Stimulated activated CD8-positive, alpha-beta memory T cell treated with anti-CD3 and anti-CD28 coated beads, Interleukin-15, amount 100 ng/mL, for 24 hours (primary cell): ENCODE data around the gene CLBA1.
"Not testable (repeated sequence)": the region's sequence is repeated elsewhere in the genome, so short reads cannot be mapped to it uniquely, and the experiment has no call there.

Source experiments
- DNase-seq: peaks from one replicate; pipeline ENCODE4 v3.0.0-alpha.2; 2020; ENCODE audit warnings: low read depth

CLBA1 gene

DNA sequence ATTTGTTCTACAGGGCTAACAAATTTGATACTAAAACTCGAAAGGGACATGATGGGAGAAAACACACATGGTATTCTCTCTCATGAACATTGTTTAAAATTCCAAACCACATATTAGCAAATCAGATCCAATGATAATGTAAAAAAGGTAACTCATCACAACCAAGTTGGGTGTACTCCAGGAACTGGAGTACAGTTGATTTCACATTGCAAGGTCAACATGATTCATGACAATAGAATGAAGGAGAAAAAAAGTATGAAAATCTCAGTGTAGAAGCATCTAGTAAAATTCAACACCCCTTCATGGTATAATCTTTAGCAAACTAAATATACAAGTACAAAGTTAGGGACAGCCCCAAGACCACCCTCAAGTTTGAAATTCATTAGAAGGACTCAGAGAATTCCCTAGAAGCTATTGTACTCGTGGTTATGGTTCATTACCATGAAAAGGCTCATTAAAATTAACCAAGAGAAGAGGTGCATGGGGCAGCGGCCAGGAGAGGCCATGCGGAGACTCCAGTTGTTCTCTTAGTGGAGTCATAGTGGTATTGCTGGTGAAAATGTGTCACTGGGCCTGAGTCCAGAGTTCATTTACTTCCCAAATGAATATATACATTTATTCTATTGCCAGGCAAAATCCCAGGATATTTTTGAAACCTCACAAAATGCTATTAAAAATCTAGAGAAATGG is 38.3 kb downstream of the CLBA1 start:
- no peak for DNase-seq

DNA sequence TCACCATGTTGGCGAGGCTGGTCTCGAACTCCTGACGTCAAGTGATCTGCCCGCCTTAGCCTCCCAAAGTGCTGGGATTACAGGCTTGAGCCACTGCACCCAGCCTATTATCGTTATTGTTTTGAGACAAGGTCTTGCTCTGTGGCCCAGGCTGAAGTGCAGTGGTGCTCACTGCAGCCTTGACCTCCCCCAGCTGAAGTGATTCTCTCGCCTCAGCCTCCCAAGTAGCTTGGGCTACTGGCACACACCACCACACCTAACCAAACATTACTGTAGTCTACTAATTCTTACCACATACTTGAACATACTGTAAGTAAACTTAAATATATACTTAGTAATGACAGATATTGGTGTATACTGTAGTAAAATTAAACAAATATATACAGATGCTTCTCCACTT is 39.8 kb downstream of the CLBA1 start:
- no peak for DNase-seq

DNA sequence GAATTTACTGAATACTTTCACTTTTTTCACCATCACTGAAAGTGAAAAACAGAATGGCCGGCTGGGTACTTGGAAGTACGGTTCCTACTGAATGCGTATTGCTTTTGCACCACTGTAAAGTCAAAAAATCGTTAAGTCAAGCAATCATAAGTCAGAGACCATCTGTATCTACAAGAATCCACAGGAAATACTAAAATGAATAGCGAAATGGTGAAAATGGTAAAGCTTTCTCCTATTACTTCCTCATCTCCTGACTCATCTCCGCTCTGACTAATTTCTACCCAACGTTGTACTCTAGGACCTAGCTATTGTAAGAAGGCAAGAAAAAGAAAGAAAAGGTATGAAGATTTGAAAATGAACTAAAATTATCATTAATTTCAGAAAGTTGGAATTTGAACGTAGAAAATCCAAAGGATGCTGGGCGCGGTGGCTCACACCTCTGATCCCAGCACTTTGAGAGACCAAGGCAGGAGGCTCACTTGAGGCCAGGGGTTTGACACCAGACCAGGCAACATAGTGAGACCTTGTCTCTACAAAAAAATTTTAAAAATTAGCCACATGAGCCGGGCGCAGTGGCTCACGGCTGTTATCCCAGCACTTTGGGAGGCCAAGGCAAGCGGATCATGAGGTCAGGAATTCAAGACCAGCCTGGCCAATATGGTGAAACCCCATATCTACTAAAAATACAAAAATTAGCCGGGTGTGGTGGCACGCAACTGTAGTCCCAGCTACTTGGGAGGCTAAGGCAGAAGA is 40.6 kb downstream of the CLBA1 start:
- no peak for DNase-seq

DNA sequence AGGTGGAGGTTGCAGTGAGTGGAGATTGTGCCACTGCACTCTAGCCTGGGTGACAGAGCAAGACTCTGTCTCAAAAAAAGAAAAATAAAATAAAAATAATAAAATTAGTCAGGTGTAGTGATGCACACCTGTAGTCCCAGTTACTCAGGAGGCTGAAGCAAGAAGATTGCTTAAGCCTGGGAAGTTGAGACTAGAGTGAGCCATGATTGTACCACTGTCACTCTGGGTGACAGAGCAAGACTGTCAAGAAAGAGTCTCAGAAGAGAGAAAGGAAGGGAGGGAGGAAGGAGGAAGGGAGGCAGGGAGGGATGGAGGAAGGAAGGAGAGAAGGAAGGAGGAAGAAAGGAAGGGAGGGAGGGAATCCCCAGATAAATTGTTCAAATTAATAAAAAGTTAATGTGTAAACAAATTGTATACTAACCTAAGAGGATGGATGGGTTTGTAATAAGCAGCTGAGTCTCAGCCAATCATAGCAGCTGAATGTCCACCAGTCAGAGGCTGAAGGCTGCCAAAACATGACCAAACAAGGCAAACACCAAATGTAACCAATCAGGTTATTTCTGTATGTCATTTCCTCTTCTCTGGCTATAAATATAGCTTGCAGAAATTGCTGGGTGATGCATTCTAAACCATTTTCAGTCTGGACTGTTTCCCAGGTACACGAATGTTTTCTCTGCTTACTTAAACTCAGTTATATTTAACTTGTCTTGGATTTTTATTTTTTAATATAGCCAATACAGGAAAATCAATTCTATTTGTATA is 41.4 kb downstream of the CLBA1 start:
- DNase-seq, result no peak

DNA sequence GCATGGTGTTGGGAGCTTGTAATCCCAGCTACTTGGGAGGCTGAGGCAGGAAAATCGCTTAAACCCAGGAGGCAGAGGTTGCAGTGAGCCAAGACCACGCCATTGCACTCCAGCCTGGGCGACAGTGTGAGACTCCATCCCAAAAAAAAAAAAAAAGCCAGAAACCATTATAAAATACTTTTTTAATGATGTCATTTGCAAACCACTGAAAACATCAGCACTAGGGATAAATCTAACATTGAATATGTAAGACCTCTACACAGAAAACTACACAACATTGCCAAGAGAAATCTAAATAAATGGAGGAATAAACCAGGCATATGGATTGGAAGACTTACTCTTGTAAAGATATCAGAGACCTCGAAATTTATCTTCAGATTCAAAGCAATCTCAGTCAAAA is 42.1 kb downstream of the CLBA1 start:
- DNase-seq, result not testable (repeated sequence)

DNA sequence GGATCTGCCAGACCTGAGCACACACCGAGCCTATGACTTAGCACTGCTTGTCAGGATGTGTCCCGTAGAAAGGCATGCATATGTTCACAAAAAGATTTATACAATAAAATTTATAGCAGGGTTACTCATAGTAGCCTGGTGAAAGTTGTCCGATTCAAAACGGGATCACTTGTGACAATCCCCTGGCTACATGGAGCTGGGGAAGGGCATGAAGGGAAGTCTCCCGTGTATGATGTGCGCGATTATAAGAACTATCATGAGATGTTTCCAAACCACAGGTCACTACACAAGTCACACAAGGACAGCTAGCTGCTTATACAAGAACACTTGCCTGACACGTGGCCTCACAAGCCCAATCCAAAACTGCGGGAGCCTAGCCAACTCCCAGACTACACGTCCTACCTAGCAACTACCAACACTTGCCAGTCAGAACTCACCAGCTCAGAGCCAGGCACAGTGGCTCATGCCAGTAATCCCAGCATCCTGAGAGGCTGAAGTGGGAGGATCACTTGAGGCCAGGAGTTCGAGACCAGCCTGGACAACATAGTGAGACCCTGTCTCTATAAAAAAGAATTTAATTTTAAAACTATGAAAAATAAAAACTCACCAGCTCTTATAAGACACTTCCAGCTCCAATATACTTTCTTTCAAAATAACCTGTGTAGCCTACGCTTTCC is 42.8 kb downstream of the CLBA1 start:
- no peak for DNase-seq

DNA sequence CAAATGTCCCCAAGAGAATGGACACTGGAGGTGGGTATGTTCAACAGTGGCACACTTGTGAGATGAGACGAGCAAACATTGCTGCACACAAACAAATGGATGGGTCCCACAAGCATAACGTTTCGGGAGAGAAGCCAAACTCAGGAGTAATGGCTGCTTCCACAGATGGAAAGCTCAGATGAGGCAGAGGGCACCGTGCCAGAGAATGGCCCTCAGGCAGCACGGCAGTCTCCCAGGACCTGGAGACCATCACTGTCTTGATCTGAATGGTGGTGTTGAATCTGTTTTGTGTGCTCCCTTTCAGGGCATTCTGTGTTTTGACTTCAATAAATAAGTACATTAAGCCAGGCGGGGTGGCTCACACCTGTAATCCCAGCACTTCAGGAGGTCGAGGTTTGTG is 43.8 kb downstream of the CLBA1 start:
- no peak for DNase-seq

DNA sequence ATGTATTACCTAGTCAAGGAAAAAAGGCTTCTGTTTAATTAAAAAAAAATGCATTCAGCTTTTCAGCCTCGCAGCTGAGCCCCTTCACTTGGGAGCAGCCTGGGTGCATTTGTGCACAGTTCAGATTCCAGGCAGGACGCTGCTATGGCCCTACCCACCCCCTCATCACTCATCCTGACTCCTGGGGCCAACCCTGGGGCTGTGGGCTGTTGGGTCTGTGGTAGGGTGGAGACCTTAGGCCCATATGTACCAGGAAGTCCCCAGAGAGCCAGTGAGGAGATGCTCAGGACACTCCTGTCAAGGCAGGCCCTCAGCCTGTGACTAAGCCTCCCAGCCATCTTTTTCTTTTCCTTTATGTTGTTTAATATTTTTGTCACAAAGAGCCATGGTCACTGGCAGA is 44.6 kb downstream of the CLBA1 start:
- no peak for DNase-seq

DNA sequence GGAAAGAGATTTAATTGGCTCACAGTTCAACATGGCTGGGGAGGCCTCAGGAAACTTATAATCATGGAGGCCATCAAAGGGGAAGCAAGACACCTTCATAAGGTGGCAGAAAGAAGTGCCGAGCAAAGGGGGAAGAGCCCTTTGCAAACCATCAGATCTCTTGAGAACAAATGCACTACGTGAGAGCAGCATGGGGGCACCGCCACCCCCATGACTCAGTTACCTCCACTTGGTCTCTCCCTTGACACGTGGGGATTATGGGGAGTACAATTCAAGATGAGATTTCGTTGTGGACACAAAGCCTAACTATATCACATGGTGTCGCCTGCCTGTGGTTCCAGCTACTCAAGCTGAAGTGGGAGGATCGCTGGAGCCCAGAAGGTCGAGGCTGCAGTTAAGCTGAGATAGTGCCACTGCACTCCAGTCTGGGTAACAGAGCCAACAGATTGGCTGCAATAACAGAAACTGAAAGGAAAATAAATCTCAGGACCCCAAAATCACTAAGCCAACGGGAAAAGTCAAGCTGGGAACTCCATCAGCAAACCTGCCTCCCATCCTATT is 45.3 kb downstream of the CLBA1 start:
- no peak for DNase-seq

DNA sequence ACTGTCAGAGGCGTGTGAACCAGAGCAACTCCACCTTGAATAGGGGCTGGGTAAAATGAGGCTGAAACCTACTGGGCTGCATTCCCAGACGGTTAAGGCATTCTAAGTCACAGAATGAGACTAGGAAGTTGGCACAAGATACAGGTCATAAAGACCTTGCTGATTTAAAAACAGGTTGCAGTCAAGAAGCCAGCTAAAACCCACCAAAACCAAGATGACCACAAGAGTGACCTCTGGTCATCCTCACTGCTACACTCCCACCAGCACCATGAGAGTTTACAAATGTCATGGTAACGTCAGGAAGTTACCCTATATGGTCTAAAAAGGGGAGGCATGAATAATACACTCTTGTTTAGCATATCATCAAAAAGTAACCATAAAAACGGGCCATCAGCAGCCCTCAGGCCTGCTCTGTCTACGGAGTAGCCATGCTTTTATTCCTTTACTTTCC is 46.9 kb downstream of the CLBA1 start:
- not testable (repeated sequence) for DNase-seq

DNA sequence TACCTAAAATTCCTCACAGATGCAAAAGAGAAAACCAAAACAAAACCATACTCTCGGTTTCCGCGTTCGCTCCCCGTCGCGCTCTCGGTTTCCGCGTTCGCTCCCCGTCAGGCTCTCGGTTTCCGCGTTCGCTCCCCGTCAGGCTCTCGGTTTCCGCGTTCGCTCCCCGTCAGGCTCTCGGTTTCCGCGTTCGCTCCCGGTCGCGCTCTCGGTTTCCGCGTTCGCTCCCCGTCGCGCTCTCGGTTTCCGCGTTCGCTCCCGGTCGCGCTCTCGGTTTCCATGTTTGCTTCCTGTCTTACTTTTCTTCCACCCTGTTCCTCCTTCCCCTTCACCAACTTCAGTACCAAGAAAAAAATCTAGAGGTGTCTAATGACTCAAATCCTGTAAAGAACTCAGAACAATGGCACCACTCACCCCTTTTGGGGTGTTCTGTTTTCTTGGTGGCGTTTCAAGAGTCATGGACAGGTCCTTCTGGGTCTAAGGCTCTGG is 47.9 kb downstream of the CLBA1 start:
- DNase-seq, result not testable (repeated sequence)

DNA sequence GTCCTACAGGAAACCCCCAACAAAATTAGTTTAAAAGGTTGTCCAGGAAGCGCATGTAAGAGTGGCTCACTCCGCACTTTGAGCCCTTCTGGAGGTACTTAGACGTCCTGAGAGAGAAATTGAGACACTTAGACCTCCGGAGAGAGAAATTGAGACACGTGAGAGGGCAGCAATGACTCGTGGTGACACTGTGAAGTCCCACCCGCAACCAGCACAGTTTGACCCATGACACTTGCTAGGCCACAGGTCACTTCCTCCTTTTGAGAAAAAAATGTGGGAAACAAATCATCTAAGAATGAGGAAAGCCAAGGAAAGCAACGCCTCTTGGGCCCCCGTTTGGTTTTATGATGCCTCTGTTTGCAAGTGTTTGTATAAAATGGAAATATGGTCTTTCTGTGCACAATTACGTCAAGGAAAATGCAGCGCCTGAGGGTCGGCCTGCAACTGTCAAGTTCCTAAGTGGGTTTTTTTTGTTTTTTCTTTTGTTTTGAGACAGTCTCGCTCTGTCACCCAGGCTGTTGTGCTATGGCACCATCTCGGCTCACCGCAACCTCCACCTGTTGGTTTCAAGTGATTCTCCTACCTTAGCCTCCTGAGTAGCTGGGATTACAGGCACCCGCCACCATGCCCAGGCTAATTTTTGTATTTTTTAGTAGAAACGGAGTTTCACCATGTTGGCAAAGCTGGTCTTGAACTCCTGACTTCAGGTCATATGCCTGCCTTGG is 48.9 kb downstream of the CLBA1 start:
- DNase-seq, result no peak

DNA sequence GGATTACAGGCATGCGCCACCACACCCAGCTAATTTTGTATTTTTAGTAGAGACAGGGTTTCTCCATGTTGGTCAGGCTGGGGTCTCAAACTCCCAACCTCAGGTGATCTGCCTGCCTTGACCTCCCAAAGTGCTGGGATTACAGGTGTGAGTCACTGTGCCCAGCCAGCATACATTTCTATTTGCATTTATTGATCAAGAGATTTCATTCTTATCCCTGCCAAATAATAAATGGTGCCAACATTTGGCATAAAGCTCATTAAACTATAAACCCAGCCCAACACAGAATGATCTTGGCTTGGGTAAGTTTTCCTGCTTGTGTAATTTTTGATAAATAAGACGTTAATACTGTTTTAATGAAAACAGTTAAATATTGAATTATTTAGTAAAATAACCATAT is 50.0 kb downstream of the CLBA1 start:
- DNase-seq, result not testable (repeated sequence)

DNA sequence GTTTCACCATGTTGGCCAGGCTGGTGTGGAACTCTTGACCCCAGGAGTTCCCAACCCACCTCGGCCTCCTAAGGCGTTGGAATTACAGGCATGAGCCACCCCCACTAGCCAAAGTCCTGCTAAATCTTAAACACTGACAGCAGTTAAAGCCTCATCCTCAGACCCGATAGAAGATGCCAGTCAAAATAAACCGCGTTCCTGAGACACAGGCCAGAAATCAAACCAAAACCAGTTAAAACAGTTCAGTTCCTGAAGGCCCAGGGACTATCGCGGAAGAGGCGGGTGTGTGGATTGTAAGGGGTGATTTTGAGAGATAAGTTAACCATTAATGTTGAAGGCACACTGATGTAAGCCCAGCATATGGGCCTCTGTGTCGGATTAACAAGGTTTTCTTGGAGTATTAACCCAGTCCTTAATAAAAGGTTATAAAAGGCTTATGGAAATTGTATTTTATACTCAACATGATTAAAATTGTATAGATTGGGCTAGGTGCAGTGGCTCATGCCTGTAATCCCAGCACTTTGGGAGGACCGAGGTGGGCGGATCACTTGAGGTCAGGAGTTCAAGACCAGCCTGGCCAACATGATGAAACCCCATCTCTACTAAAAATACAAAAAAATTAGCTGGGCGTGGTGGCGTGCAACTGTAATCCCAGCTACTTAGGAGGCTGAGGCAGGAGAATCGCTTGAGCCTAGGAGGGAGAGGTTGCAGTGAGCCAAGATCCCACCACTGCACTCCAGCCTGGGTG is 54.0 kb downstream of the CLBA1 start:
- DNase-seq, result no peak

DNA sequence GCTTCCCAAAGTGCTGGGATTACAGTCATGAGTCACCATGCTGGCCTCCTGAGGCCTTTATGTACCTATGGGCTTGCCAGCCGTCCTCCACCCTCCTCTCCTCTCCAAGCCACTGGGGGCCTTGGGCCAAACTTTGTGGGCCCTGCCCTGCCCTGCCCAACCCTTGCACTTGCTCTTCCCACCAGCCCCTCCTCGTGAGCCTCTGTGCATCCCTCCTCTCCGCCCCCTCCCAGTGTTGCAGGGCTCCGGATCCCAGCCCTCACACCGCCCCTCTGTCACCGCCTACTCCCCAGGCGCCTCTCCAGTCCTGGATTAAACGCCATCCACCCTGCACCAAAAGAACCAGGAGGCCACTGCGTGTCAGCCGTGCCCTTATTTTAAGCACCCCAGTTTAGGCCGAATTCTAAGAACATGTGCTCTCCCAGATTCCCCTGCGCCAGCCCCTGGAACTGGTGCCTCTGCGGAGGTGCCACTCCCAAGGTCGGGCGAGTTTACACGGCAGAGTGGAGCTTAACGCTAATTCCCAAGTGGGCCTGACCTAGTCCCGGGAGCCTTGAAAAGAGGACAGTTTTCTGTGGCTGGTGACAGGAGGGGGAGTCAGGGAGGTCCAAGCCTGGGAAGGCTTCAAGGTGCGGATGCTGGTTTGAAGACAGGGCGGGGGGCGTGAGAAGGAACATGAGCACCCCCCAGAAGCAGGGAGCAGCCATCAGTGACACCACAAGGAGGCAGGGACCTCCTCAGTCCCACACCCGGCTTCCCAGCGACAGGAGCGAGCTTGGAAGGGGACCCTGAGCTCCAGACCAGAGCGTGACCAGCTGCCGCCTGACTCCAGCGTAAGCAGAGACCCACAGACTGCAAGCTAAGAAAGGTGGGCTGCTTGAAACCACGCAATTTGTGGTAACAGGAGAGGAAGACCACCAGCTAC is 56.5 kb downstream of the CLBA1 start:
- no peak for DNase-seq

DNA sequence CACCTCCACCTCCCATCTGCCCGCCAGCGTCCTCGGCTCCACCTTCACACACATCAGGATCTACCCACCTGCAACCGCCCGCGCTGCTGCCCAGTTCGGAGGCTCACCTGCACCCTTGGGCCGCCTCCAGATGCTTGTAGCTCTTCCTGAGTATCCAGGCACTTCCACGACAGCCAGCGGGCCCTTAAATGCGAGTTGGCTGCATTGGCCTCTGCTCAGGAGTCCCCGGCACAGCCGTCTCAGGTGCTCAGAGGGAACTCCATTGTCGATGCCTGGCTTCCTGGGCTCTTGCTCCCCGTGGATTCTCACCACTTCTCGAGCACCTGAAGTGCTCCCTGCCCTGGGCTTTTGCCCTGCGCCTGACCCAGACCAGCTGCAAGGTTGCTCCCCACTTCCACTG is 57.2 kb downstream of the CLBA1 start:
- no peak for DNase-seq

DNA sequence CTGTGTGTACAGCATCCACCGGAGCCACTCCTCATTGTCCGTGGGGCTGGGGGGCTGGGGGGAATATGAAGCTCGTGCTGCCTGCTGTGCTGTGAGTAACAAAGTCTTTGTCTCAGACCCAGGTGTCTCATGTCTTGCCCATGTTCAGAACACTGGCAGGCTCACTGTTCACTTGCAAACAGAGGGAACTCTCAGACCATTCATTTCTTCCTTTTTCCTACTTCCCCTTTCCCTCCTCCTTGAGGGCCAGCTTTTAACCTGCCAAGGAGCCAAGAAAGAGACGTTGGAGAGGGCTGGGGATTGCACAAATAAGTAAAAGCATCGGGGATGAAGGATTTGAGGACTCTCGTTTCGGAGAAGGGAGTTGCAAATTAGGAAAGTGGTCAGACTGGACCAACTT is 58.1 kb downstream of the CLBA1 start:
- no peak for DNase-seq
